BJ (cell line): Measurements from ENCODE around the gene PCNX2. TPM values are rescaled to one million over a fixed set of nuclear protein-coding genes. Genes with fewer than 3 reads are reported as not detected.

ENCODE experiments used
- CTCF ChIA-PET: fragments of 350-600 bp; formaldehyde crosslinking; extraction: SDS; loops from one replicate; lab custom pipeline; 2021; ENCODE audit warnings: antibody characterized with exemption, inconsistent platforms; lab: Yijun Ruan, JAX
- POLR2A ChIA-PET: fragments of 300-600 bp; sonication (Branson Sonifier 250); formaldehyde crosslinking; extraction: SDS; loops from one replicate; lab custom pipeline; 2021; ENCODE audit warnings: antibody characterized with exemption; lab: Charles Lee
- DNase-seq: peaks from one replicate; pipeline ENCODE4 v3.0.0-alpha.2; 2011; ENCODE audit warnings: low read depth
- H3K27me3 ChIP-seq: 2 replicates; pipeline ENCODE4 v1.6.0; 2011; ENCODE audit warnings: low read length; ENCODE audit not compliant: control insufficient read depth, insufficient read depth
- H3K36me3 ChIP-seq: 2 replicates; pipeline ENCODE4 v1.5.1; 2011; ENCODE audit warnings: low read length; ENCODE audit not compliant: control insufficient read depth, insufficient read depth
- H3K4me3 ChIP-seq: 2 replicates; pipeline ENCODE4 v1.5.1; 2011; ENCODE audit warnings: low read depth, mild to moderate bottlenecking, control low read depth, low read length
- polyA plus RNA-seq: library from polyadenylated mRNA; depleted of rRNA; stranded (reverse); fragments of >200 nt; gene quantifications from 2 replicates; pipeline ENCODE4 v1.2.3, GENCODE V29; 2011
- TF ChIP-seq, protein P1 (sequence below): IDR thresholded peaks from 2 replicates; pipeline ENCODE4 v1.5.1; 2011; ENCODE audit warnings: low read depth, mild to moderate bottlenecking, control low read depth, inconsistent platforms, low read length, moderate library complexity; ENCODE audit not compliant: insufficient read depth

PCNX2 gene
- polyA plus RNA-seq, 1 experiment, result 10.1 TPM

GRCh38 chr1:233172201-233172600, 123.3 kb downstream of the PCNX2 start:
- DNase-seq, result no peak
- CTCF ChIA-PET, result no interaction called here
- Histone ChIP-seq H3K36me3 (peaks cover 2% of the 10 kb centered on the region), H3K27me3 (no peaks in the 10 kb centered on the region), H3K4me3 (no peak overlapping the region)
- POLR2A ChIA-PET, result no interaction called here
- TF ChIP-seq, protein P1, sequence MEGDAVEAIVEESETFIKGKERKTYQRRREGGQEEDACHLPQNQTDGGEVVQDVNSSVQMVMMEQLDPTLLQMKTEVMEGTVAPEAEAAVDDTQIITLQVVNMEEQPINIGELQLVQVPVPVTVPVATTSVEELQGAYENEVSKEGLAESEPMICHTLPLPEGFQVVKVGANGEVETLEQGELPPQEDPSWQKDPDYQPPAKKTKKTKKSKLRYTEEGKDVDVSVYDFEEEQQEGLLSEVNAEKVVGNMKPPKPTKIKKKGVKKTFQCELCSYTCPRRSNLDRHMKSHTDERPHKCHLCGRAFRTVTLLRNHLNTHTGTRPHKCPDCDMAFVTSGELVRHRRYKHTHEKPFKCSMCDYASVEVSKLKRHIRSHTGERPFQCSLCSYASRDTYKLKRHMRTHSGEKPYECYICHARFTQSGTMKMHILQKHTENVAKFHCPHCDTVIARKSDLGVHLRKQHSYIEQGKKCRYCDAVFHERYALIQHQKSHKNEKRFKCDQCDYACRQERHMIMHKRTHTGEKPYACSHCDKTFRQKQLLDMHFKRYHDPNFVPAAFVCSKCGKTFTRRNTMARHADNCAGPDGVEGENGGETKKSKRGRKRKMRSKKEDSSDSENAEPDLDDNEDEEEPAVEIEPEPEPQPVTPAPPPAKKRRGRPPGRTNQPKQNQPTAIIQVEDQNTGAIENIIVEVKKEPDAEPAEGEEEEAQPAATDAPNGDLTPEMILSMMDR, result no peak

DNA sequence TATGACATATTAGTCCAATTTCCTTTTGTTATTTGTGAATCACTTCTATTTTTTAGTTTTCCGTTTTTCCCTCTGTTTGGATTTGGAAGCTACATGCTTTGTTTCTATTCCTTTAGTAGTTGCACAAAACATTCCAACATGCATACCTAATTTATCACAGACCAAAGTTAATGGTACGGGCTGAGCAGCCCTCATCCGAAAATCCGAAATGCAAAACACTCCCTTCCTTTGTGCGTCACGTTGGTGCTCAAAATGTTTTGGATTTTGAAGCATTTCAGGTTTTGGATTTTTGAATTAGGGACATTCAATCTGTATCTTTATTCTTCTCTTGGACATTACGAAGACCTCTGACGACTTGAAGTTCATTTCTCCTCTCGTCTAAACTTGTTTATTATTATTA, 124.8 kb downstream of the PCNX2 start:
- no peak for DNase-seq
- POLR2A ChIA-PET, result no interaction called here
- H3K4me3 ChIP-seq, result no peak overlapping the region
- H3K36me3 ChIP-seq, result no peaks in the 10 kb centered on the region; the same call in 1 of the 2 replicates
- TF ChIP-seq, protein P1, result no peak
- H3K27me3 ChIP-seq, result no peaks in the 10 kb centered on the region
- CTCF ChIA-PET, result no interaction called here

- no peaks in the 10 kb centered on the region for H3K27me3 ChIP-seq
- no peaks in the 10 kb centered on the region for H3K36me3 ChIP-seq
- no peak overlapping the region for H3K4me3 ChIP-seq
- no peak for DNase-seq
- TF ChIP-seq, protein P1, result no peak
- ChIA-PET POLR2A (no interaction called here), CTCF (no interaction called here)
Observed at GRCh38 chr1:233168384-233168783, 127.1 kb downstream of the PCNX2 start.

DNA sequence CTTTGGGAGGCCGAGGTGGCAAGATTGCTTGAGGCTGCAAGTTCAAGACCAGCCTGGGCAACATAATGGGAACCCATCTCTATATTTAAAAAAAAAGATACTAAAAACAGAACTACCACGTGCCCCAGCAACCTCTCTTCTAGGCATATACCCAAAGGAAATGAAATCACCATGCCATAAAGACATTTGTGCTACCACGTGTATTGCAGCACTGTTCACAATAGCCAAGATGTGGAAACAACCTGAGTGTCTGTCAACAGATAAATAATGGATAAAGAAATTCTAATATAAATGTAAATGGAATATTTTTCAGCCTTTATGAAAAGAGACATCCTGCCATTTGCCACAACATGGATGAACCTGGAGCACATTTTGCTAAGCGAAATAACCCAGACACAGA, 128.6 kb downstream of the PCNX2 start:
- DNase-seq, result no peak
- Histone ChIP-seq H3K27me3 (no peaks in the 10 kb centered on the region), H3K36me3 (no peaks in the 10 kb centered on the region), H3K4me3 (no peak overlapping the region)
- ChIA-PET POLR2A (no interaction called here), CTCF (interaction anchor here (0.8 kb wide), 1 partner anchor 11 kb away, joined by 3 read pairs; no protein-coding TSS in a partner anchor)
- TF ChIP-seq, protein P1, result no peak

DNA sequence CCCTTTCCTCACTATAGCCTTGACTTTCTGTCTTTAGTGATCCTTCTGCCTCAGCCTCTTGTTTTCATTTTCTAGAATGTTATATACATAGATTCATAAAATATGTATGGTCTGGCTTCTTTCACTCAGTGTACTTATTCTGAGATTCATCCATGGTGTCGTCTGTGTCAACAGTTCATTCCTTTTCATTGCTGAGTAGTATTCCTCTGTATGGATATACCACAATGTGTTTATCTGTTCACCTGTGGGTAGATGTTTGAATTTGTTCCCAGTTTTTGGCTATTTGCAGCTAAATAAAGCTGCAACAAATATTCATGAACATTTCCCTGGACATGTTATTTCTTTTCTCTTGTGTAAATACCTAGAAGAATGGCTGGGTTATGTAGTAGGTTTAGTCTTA, 131.8 kb downstream of the PCNX2 start:
- Histone ChIP-seq H3K36me3 (no peaks in the 10 kb centered on the region), H3K27me3 (no peaks in the 10 kb centered on the region), H3K4me3 (no peak overlapping the region)
- ChIA-PET CTCF (no interaction called here), POLR2A (no interaction called here)
- TF ChIP-seq, protein P1, result no peak
- no peak for DNase-seq
